ENCODE data around the gene ACAA2. TPM values are rescaled to one million over a fixed set of nuclear protein-coding genes. Genes with fewer than 3 reads are reported as not detected.

Gene ACAA2
- total RNA-seq, 1 donor from 2014 or later: 110 TPM

DNA sequence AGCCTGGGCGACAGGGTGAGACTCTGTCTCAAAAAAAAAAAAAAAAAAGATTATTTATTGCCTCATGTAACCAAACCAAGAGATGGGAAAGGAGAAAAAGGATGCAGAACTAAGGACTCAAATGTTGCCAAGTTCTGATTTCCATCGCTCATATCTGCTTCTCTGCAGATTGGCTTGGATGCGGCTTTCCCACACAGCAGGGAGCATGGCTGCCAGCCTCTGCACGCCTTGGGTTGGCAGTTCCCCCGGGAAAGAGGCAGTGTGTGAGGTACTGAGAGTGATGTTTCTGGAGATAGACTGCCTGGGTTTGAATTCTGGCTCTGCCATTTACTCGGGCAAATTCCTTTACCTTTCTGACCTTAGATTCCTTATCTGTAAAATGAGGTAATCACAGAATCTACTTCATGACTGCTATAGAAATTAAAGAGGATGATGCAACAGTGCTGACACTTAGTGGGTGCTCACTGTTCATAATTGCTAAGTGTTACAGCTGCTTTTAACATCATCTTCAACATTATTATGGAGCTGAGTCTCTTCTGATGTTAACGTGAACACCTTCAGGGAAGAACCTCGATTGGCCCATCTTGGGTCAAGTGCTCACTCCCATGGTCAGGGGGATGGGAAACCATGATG, 68.8 kb downstream of the ACAA2 start:
- intact Hi-C loops (cut with micrococcal nuclease): no loop called here

GRCh38 chr18:49743117-49743567, 70.2 kb downstream of the ACAA2 start:
- intact Hi-C loops (cut with micrococcal nuclease): no loop called here

GRCh38 chr18:49742316-49743116, 70.8 kb downstream of the ACAA2 start:
- intact Hi-C loops (cut with micrococcal nuclease): no loop called here

DNA sequence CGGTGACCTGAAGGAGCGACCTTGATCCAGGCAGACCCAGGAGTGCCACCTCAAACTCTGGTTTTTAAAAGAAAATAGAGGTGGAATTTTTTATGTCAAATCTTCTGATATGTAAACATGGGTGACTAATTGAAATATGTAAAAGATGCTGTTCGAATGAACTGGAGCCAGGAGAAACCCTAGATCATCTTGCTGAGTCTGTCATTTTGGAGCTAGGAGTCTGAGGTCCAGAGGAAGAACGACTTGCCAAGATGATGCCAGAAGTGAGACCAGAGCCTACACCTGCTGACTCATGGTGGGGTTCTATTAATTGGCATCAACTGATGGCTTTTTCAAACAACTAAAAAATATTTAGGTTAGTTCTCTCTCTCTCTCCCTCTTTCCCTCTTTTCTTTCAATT, 74.1 kb downstream of the ACAA2 start:
- intact Hi-C loops (cut with micrococcal nuclease): no loop called here

- intact Hi-C loops (cut with micrococcal nuclease): no loop called here
Observed at GRCh38 chr18:49738721-49739120, 74.6 kb downstream of the ACAA2 start.

GRCh38 chr18:49734836-49735235, 78.5 kb downstream of the ACAA2 start:
- intact Hi-C loops (cut with micrococcal nuclease): no loop called here

DNA sequence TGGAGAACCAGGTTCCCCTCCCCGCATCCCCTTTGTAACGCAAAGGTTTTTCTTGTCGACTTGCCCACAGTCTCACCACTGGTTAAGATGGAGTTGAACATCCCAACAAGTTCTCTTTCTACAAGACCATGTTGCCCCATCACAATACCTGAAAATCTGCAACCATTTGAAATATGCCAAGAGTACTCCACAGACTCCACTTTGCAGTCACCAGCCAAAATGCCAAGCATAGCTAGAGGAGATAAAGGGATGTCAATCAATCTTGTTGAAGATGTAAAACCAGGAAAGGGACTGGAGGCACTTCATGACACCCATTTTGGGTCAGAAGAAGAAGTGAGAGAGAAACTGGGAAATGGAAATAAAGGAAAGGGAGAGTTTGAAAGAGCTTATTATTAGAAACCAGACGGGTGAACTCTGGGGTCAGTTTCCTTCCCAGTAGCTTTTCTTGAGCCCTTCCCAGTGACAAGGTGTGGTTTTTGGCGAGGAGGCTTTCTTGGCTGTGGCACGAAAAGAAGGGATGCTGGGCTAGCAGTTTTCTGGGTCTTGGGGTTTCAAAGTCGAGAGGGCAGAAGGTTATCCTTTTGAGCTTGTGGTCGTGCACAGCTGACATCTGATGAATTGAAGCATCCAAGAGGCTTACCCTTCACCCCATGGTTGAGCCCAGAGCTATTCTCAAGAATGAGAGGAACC, 79.3 kb downstream of the ACAA2 start:
- intact Hi-C loops (cut with micrococcal nuclease): no loop called here

GRCh38 chr18:49733321-49733720, 80.0 kb downstream of the ACAA2 start:
- intact Hi-C loops (cut with micrococcal nuclease): no loop called here
